Suppressor macrophage treated with lipopolysaccharide for 1 hour (primary cell): ENCODE data around the gene IFT122.
"Not testable (repeated sequence)": the region's sequence is repeated elsewhere in the genome, so short reads cannot be mapped to it uniquely, and the experiment has no call there.

Experiments
- DNase-seq, 3 donors: peaks; one replicate each; pipeline ENCODE4 v3.0.0-alpha.2; 2020 to 2022

IFT122 gene

DNA sequence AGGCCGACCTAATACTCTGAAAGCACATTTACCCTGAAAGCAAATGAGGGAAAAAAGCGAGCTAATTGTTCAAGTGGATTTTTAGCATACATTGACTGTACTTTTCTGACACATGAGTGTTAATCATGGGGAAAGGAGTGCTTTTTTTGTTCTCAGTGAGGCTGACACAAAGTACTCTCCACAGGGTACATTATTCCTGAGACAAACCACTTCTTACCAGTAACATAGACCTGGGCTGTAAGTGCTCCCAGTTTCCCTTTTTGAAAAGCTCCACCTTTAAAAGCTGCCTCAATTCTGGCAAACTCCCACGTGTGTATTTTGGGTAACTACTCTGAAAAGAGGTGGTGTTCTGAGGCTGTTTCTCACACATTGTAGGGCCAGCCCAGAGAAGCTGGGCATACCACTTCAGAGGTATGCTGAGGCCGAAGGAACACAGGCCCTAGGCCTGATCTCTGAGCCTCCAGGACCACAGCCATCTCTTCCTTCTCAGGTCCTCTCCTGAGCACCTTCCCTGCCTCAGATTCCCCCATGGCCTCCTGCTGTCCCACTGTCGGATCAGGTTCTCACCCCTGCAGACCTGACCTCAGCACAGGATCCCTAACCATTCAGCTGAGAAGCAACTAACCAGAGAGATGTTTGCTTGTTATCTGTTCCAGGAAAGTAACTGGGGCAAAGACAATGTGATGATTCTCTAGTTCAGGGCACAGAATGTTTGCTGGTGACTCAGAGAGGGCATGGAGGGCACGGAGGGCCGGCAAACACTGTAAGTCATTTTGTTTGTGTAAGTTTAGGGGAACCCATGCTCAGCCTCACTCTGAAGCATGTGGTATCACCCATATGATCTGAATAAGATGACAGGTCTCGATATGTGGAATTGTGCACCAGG, 58.8 kb downstream of the IFT122 start:
- DNase-seq: not testable (repeated sequence)

DNA sequence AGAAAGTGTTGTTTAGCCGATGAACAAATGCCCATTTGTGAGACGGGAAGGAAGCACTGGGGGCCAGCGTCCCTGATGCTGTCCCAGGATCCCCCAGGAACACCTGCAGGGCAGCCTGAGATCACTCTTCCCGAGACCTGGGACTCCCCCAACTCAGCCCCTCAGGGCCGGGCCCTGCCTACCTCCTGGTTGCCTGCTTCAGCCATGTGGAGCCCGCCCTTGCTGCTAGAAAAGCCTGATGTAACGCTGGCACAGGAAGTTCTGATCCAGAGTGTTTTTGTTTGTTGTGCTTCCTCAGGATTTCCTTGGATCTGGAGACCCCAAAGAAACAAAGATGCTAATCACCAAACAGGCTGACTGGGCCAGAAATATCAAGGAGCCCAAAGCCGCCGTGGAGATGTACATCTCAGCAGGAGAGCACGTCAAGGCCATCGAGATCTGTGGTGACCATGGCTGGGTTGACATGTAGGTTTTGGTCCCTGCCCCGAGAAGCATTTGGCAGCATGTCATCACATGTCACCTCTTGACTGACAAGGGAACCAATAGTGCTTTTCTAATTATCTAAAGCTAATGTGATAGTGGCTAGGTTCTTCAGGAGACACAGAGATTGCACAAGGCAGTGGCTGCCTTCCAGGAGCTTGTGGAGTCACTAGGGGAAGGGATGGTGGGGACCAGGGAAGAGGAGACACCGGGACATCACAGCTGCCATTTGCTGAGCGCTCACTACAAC, 59.7 kb downstream of the IFT122 start:
- DNase-seq: not testable (repeated sequence)

GRCh38 chr3:129500334-129500658, 60.3 kb downstream of the IFT122 start:
- DNase-seq: no peak

DNA sequence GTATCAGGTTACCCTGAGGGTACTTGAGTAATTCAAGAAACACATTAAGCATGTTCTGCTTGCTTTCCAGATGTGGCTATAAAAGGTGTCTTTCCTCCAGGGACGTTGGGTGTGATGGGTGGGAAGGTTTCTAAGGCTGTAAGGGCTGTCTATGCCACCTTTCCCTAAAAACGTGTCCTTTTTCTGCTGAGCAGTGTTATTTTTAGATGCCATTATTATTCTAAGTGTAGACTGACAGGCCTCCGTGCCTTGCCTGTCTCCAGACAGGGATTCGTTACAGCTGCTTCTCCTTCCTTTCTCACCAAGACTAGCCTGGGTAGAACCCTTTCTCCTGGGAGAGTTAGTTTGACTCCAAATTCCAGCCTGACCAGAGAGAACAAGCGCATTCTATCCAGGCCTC, 61.6 kb downstream of the IFT122 start:
- no peak for DNase-seq

DNA sequence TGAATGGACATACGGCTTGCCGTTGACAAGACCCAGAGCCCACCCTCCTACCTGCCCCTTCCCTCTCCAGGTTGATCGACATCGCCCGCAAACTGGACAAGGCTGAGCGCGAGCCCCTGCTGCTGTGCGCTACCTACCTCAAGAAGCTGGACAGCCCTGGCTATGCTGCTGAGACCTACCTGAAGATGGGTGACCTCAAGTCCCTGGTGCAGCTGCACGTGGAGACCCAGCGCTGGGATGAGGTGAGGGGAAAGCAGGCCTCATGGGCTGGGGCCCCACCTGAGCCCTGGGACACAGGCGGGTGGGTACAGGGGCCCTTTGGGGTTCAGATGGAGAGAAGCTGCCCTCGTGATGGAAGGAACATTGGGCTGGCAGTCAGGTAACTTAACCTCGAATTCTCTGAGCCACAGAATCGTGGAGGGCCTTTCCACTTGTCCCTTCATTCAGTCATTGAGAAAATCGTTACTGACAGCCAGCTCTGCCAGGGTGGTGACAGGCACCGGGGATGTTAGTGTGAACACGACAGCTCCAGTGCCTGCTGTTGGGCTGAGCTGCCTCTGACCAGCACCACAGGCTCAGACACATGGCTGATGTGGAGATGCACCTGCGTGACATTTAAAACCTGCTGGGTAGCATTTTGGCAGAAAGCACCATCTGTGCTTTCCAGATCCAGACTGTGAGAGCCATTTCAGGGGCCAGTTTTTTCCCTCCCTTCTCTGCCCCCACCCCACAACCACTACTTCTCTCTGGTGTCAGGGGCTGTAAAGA, 62.8 kb downstream of the IFT122 start:
- no peak for DNase-seq

- DNase-seq: no peak
Observed at GRCh38 chr3:129503471-129504291, 63.7 kb downstream of the IFT122 start.

GRCh38 chr3:129504471-129505100, 64.6 kb downstream of the IFT122 start:
- no peak for DNase-seq

DNA sequence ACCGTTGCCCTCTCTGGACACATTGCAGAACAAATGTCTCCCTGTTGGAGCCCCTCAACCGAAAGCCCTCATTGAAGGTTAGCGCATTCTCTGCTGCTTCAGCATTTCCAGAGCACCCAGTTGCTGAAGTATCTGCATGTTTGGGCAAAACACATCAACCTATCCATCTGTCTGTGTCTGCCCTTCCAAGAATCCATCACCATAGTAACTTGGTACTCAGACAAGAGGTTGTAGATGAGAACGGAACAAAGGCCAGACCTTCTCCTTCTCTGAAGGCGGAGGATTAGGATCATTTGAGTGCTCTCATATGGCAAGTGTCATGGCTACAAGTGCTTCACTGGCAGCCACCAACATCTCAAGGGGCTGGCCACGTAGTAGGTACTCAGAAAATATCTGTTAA, 65.3 kb downstream of the IFT122 start:
- DNase-seq: no peak

GRCh38 chr3:129506231-129506742, 66.3 kb downstream of the IFT122 start:
- DNase-seq: no peak

- no peak for DNase-seq
Observed at GRCh38 chr3:129507181-129507831, 67.3 kb downstream of the IFT122 start.

GRCh38 chr3:129512595-129512994, 72.6 kb downstream of the IFT122 start:
- no peak for DNase-seq

GRCh38 chr3:129513705-129514104, 73.7 kb downstream of the IFT122 start:
- DNase-seq: no peak

DNA sequence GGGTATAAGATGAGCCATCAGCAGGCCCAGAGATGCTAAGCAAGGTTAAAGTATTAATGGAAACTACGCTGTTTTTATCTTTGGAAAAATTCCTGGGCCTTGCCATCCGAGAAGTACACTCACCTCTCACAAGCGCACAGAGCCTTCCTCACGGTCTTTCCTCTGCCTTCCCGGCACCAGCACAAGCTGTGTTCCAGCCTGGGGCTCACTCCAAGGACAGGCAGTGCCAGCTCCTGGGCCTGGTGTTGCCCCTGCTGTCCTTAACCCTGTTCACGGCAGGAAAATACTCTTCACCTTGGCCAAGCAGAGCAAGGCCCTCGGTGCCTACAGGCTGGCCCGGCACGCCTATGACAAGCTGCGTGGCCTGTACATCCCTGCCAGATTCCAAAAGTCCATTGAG, 74.1 kb downstream of the IFT122 start:
- DNase-seq: no peak

DNA sequence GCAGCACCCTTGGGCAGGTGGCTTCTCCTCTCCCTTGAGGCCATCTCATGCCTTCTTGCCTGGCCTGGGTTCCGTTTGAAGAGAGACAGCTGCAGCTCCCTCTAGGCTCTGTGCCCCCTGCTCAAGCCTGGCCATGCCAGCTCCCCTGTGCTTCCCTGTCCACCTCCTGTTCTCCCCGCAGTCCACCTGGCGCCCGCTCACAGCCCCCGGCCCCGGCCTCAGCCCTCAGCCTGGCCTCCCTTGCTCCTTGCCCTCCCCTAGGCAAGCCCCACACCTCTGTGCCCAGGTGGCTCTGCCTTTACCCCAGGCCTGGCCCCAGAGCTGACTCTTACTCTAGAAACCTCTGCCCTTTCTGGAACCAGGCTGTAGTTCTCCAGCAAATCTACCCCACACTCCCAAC, 74.5 kb downstream of the IFT122 start:
- no peak for DNase-seq

DNA sequence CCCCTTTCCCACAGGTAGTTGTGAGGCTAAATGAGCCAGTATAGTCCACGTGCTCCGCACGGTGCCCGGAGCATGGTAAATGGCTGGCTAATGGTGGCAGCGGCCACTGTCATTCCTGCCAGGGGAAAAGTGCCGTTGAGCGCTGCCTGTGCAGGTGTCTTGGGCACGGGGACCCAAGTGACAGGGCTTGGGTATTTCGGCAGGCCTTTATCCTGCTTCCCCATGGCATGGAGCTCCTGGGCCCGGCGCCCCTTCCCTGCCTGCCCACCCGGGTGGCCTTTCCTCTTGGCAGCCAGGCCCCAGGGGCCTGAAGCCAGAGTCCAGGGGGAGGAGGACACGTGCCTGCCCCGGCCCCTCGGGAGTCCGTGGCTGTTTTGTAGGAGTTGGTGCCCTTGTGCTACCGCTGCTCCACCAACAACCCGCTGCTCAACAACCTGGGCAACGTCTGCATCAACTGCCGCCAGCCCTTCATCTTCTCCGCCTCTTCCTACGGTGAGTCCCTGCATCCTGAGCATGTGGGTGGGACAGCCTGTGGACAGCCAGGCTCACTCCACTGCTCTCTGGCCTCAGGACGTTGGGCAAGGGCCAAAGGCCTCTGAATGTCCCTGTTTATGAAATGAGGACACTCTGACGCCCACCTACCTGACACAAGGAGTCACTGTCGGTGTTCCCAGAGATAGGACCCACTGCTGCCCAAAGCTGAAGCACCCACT, 75.2 kb downstream of the IFT122 start:
- not testable (repeated sequence) for DNase-seq

- not testable (repeated sequence) for DNase-seq
Observed at GRCh38 chr3:129515821-129516432, 75.9 kb downstream of the IFT122 start.

DNA sequence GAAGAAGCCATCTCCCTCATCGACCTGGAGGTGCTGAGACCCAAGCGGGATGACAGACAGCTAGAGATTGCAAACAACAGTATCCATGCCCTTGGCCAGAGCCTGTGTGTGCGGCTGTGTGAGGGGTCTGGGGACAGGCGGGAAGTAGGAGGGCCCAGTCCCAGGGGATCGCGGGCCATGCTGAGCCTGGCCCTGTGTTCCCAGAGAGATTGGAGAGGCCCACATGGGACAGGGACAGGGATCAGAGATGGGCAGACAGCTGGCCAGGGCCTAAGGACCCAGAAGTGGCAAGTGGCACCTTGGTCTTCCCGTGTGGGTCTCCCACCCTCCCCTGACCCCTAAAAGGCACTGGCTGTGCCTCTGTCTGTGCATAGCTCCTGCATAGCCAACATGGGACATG, 77.5 kb downstream of the IFT122 start:
- no peak for DNase-seq

- DNase-seq: no peak
Observed at GRCh38 chr3:129518038-129518561, 78.1 kb downstream of the IFT122 start.

GRCh38 chr3:129518581-129518980, 78.6 kb downstream of the IFT122 start:
- no peak for DNase-seq

DNA sequence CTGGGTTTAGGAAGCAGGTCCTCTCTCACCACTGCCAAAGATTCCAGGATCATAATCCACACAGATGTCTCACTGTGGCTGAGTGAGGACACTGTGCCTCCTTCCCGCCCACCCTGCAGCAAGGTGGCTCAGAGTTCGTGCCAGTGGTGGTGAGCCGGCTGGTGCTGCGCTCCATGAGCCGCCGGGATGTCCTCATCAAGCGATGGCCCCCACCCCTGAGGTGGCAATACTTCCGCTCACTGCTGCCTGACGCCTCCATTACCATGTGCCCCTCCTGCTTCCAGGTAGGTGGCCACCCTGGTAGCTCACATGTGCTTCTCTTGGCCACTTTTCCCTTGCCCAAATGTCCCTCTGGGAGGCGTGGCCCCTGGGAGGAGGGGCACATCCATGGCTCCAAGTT, 79.4 kb downstream of the IFT122 start:
- DNase-seq: no peak
